ENCODE results near the gene C5orf47. TPM values are rescaled to one million over a fixed set of nuclear protein-coding genes. Genes with fewer than 3 reads are reported as not detected.
A peak's percentile ranks its signal among the peaks of the same experiment; 100 is the strongest.

Gene C5orf47
- total RNA-seq, 1 donor from 2014 or later = 0.11 TPM

DNA sequence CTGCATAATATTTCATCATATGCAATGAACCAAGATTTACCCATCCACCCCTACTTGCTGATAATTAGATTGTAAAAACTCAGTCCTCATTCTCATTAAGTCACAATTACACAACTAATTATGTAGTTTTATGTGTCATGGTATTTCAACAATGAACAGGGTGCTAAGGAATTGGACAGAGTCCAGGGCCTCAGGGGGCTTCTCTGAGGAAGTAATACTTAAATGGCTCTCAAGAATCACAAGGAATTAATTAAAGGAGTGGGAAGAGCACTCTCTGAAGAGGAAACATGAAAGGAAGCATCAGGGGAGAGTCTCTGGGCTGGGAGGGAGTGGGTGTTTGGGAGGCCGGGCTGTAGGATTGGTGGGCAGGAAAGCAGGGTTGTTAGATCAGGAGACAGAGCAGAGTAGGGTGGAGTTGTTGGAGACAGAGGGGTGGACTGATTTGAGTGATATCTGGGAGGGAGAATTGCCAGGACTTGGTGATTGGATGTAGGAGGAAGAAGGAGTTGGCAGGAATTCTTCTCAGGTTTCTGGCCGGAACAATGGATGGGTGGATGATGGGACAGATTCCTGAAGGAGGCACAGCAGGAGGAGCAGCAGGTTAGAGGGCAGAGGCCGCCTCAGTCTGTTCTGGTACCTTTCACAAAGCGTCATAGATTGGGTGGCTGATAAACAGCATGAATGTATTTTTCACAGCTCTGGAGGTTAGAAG is 33.6 kb downstream of the C5orf47 start:
- DNase-seq (ENCODE audit: low read depth) = no peak

DNA sequence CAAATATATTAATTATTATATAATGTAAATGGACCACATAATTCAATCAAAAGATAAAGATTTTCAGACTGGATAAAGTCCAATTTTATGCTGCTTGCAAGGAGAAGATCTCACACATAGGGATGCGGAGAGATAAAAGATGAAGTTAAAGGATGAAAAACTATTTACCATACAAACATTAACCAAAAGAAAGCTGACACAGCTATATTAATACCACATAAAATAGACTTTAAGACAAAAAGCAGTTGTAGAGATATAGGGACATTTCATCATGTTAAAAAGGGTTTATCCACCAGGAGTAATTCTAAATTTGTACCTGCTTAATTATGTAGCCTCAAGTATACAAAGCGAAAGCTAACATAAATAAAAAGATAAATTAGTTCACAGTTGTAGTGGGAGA is 41.3 kb downstream of the C5orf47 start:
- no peak for DNase-seq (ENCODE audit: low read depth)

DNA sequence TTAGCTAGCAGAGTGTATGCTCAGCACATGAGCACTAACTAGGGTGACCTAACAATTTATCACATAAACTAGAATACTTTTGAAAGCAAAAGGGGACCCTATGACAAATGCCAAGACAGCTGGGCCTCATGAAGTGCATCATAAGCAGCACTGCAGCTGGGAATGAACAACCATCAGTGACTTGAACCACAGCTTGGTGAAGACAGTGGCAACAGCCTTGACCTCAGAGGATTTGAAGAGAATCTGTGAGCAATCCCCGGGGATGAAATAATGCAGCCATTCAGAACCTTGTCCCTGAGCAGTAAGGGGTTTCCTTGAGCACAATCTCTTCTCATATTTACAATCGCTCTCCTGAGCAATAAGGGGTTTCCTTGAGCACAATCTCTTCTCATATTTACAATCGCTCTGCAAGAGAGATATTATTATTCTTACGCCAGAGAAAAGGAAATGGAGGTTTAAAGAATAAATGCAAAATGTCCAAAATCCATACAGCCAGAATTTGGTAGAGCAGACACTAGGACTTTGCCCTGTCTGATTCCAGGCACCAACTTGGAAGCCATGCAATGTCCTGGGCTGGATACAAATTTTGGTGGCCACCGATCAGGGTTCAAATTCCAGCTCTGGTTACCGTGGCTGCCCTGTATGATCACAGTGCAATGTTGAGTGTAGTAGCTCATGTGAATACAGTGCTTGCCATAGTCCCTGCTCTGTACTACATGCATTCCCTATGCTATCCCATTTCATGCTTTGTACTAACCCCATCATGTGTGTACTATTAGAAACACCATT is 55.7 kb downstream of the C5orf47 start:
- DNase-seq (ENCODE audit: low read depth) = peak; percentile 53

DNA sequence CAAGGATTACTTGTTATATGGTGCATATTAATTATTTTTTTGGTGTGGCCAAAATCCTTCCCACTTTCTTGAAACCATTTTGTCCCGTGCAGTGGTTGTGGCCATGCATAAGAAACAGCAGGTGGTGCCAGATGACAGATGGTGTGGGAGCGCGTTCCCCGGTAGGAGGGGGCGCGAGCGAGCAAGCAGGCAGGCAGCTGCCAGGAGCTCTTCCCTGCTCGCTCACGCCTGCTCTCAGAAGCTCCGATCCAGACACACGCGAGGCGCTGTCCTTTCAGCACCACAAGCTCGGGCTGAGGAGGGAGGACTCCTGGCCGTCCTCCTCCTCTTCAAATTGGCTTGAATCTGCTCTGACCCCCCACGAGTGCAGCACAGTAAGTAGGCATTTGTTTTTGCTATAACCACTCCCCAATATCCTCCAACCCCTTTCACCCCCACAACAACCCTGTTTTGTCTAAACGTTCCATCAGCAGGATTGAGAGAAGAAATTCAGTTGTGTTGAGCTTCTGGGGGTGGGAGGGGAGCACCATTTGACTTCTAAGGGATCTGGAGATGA is 56.6 kb downstream of the C5orf47 start, which contains the start of gene NSG2:
TSS of gene NSG2 (plus strand) at position 237 of the 556 bp plus-strand sequence. CDS start 1,050 bp downstream, outside the sequence.
- DNase-seq (ENCODE audit: low read depth) = peak; percentile 89

DNA sequence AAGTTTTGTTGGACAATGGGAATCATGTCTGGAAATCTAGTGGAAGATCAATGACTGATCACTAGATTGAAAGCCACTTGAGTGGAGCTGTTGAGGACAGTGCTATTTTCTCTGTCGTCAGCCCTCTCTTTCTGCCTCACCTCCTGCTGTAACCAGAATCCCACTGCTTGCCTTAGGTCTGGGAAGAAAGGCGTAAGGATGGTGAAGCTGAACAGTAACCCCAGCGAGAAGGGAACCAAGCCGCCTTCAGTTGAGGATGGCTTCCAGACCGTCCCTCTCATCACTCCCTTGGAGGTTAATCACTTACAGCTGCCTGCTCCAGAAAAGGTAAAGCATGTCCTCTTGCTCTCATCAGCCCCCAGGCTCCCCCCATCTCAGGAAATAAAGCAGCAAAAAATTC is 57.6 kb downstream of the C5orf47 start:
- DNase-seq (ENCODE audit: low read depth) = no peak

DNA sequence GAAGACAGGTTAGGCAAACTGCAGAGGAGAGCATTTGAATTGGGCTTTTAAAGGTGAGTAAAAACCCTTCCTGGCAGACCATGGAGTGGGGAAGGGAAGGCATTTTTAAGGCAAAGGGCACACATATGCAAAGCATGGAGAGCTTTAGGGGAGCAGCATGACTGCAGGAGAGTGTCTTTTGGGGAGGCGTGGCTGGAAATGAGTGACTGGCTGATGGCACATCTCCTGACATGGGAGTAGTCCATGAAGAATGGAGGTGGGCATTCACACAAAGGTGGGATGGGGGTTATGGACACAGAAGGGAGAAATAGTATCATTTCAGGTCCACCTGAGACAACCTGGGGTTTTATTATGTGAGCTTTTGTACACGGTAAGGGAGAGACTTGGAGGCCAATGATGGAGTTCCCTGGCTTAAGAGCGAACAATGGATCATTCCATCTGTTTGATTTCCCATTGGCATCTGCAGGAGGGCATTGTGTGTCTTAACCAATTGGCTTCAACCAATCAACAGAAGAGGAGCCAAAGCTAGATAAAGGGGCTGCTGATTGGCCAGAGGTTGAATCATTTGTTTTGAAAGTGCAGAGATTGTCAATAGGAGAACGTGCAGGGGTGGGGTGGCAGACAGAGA is 58.6 kb downstream of the C5orf47 start:
- no peak for DNase-seq (ENCODE audit: low read depth)

DNA sequence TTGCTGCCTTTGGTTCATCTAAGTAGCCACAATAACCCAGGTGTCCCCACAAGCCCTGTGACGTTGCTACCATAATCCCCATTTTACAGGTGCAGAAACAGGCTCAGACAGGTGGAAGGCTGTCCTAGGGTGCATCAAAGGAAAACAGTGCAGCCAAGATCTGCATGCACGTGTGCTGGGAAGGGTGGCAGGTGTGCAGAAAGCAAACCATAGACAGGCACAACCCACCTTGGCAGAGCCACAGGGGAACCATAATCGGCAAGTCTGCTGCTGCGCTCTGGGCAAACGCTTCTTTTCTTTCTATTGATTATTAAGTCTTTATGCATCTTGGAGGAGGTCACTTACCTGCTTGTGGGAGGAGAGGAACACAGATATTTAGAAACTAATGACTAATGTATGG is 63.7 kb downstream of the C5orf47 start:
- no peak for DNase-seq (ENCODE audit: low read depth)

DNA sequence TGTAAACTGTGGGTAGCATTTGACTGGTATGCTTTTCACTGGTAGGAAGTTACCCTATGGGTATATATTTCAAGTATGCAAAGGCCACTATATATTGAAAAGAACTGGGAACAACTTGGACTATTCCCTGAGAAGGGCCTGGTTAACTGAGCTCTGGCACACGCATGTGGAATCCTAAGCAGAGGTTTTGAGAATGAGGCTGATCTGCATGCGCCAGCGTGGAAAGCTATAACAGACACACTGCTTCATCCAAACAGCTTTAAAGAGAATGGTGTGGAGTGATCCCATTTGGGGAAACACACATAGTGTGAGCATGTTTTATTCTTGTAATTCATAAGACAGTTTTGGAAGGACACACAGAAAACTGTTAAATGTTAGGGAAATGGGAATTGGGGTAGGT is 64.9 kb downstream of the C5orf47 start:
- DNase-seq (ENCODE audit: low read depth) = no peak

Other genes with a start within 250 kb of the C5orf47 start
- gene CPEB4, start 100.8 kb upstream of the C5orf47 start, total RNA-seq = 43.5 and 64.3 TPM in 2 replicates
- gene NSG2, start 56.5 kb downstream of the C5orf47 start, total RNA-seq = 0.13 TPM in 1 of 2 replicates, not detected in the other

Data from myocyte (in vitro differentiated cells).